Left lobe of liver (tissue), 2 donors: ENCODE measurements around the gene LRRC40. TPM values are rescaled to one million over a fixed set of nuclear protein-coding genes. Genes with fewer than 3 reads are reported as not detected.

Experiments
- ATAC-seq: fragments of 200-7000 bp; cut with Tn5 transposase; one replicate; pipeline ENCODE4 v1.9.1; 2020; ENCODE audit warnings: mild to moderate bottlenecking, moderate library complexity
- DNase-seq: peaks from one replicate; pipeline ENCODE4 v3.0.0-alpha.2; 2020; ENCODE audit warnings: low spot score
- total RNA-seq: library from RNA; stranded (reverse); gene quantifications from one replicate; pipeline ENCODE4 v1.2.1, GENCODE V29; 2021
- donor health status: DM: no; HTN: no; CAD: no; lungs with moderate emphysema.
- donor health status: DM: no; HTN: yes; CAD: no.

The LRRC40 gene
- total RNA-seq, 1 donor from 2014 or later = 8.3 TPM

GRCh38 chr1:70134148-70134547 is 71.2 kb downstream of the LRRC40 start:
- ATAC-seq (no peak), DNase-seq (no peak)

- ATAC-seq = no peak
- no peak for DNase-seq
Observed at GRCh38 chr1:70117046-70117445, 88.3 kb downstream of the LRRC40 start.

- no peak for DNase-seq
- ATAC-seq = no peak
Observed at GRCh38 chr1:70115315-70115714, 90.1 kb downstream of the LRRC40 start.

GRCh38 chr1:70112838-70113237 is 92.5 kb downstream of the LRRC40 start:
- DNase-seq = no peak
- ATAC-seq = no peak

- no peak for ATAC-seq
- no peak for DNase-seq
Observed at GRCh38 chr1:70109241-70109640, 96.1 kb downstream of the LRRC40 start.

- no peak for DNase-seq
- no peak for ATAC-seq
Observed at GRCh38 chr1:70103770-70104169, 101.6 kb downstream of the LRRC40 start.

- ATAC-seq = no peak
- DNase-seq = no peak
Observed at GRCh38 chr1:70101774-70102173, 103.6 kb downstream of the LRRC40 start.

GRCh38 chr1:70101231-70101630 is 104.1 kb downstream of the LRRC40 start:
- ATAC-seq (no peak), DNase-seq (no peak)

Other genes with a start within 250 kb of the LRRC40 start
- 54.7 TPM for gene SRSF11, start 15.8 kb upstream of the LRRC40 start, total RNA-seq
- 6.3 TPM for gene ANKRD13C, start 149.1 kb upstream of the LRRC40 start, total RNA-seq
- gene CTH, start 205.7 kb upstream of the LRRC40 start, total RNA-seq = 83.8 TPM